Adrenal gland (tissue), 12 donors: Measurements from ENCODE around the gene NEU3. TPM values are rescaled to one million over a fixed set of nuclear protein-coding genes. Genes with fewer than 3 reads are reported as not detected.
"Not testable (repeated sequence)": the region's sequence is repeated elsewhere in the genome, so short reads cannot be mapped to it uniquely, and the experiment has no call there.

ENCODE experiments used
- DNase-seq, 7 donors: peaks; one replicate each; pipeline ENCODE4 v3.0.0-alpha.2; 2019 to 2020
- H3K27ac ChIP-seq, 5 donors: fragments of 200-600 bp; sonication (generic) in 4 of 5; 1 replicate in 3 of 5; 2 replicates in 2 of 5; pipeline versions ENCODE4 v1.5.1 to v1.8.0; 2016 to 2020; ENCODE audit warnings: mild to moderate bottlenecking in 1 of 5
- H3K27me3 ChIP-seq: fragments of 200-600 bp; 2 replicates; pipeline ENCODE4 v1.8.0; 2021
- H3K36me3 ChIP-seq, 2 donors: fragments of 200-600 bp; replicated peaks in 1 of 2; 1 replicate in 1 of 2; 2 replicates in 1 of 2; pipeline versions ENCODE4 v1.5.1 to v1.8.0; 2018 to 2022
- H3K4me1 ChIP-seq, 2 donors: fragments of 200-600 bp; replicated peaks in 1 of 2; 1 replicate in 1 of 2; 2 replicates in 1 of 2; pipeline versions ENCODE4 v1.5.1 to v1.8.0; 2018 to 2021
- H3K4me3 ChIP-seq, 4 donors: fragments of 200-600 bp; sonication (generic) in 3 of 4; one replicate each; pipeline ENCODE4 v1.5.1; 2016 to 2018
- H3K9me3 ChIP-seq, 3 donors: fragments of 200-600 bp; sonication (generic) in 1 of 3; replicated peaks in 1 of 3; 1 replicate in 2 of 3; 2 replicates in 1 of 3; pipeline versions ENCODE4 v1.5.1 to v1.8.0; 2016 to 2021
- CTCF ChIP-seq, 6 experiments: fragments of 450-650 bp in 4 of 6; fragments of 200-600 bp in 2 of 6; sonication (generic) in 1 of 6; IDR thresholded peaks; 1 replicate in 5 of 6; 2 replicates in 1 of 6; pipeline versions ENCODE4 v1.5.1 to v1.8.0; 2016 to 2021; ENCODE audit warnings: antibody characterized with exemption in 6 of 6, mild to moderate bottlenecking in 2 of 6, moderate library complexity in 1 of 6
- POLR2A ChIP-seq, 2 donors: fragments of 450-650 bp; IDR thresholded peaks; one replicate each; pipeline ENCODE4 v1.6.1; 2017; ENCODE audit warnings: antibody characterized with exemption in 2 of 2, mild to moderate bottlenecking in 2 of 2, moderate library complexity in 1 of 2
- WGBS, 4 donors: extraction: QIAGEN DNeasy Blood & Tissue Kit in 2 of 4; methylation state at CpG; one replicate each; pipeline versions ENCODE4 v1.1.5 to v1.1.7; 2013 to 2017; 5-methylcytosine and 5-hydroxymethylcytosine counted together
- intact Hi-C, 2 donors: fragments of 100-400 bp; cut with DNase I; formaldehyde crosslinking; loops; one replicate each; pipeline versions ENCODE4 v1.14.1 to v1.15.0; 2022 to 2023
- polyA plus RNA-seq, 3 donors: library from polyadenylated mRNA; stranded (reverse); fragments of 200-250 nt in 2 of 3; fragments of 350-450 nt in 1 of 3; fragmentation: Illumina TruSeq in 1 of 3; extraction: RNeasy Lipid Tissue Mini Kit (QIAGEN cat#74804) in 1 of 3; gene quantifications; one replicate each; pipeline ENCODE4 v1.2.3, GENCODE V29; 2013 to 2014
- total RNA-seq, 9 donors: library from RNA; depleted of rRNA in 4 of 9; stranded (reverse); fragments of >200 nt in 4 of 9; fragments of 120-200 nt in 1 of 9; fragmentation: NEBNext Ultra II Directional in 1 of 9; extraction: Animal tissue kit (Norgen Biotek cat#: 25700) in 1 of 9; gene quantifications; one replicate each; pipeline versions ENCODE4 v1.1.0 to v1.2.4, GENCODE V29; 2013 to 2023
- donor health status: healthy with polysubstance abuse.
- donor health status: Bipolar disorder and iron deficiency.
- donor health status: DM: yes; HTN: yes; CAD: no.
- donor health status: DM: no; HTN: no; CAD: no.
- donor health status: DM: no; HTN: no; CAD: no.
- donor health status: DM: yes; HTN: yes; CAD: no.

NEU3 gene
- total and polyA plus RNA-seq, 12 donors: 8.3 to 34.9 (median 19.7) TPM

GRCh38 chr11:74956397-74957015, 32.2 kb upstream of the NEU3 start:
- DNase-seq: no peak
- WGBS, 4 donors: 64 to 78% (median 72%) methylated on average over 4 of the region's 4 CpGs
- H3K4me1 ChIP-seq: peaks cover 3 to 69% of the 10 kb centered on the region in 2 donors
- H3K27ac ChIP-seq: no peak overlapping the region
- H3K4me3 ChIP-seq: no peak overlapping the region
- H3K27me3 ChIP-seq: no peaks in the 10 kb centered on the region
- no peaks in the 10 kb centered on the region for H3K36me3 ChIP-seq
- H3K9me3 ChIP-seq: no peaks in the 10 kb centered on the region
- no peak for TF ChIP-seq CTCF (IDR thresholded peaks at IDR 0.05)
- TF ChIP-seq POLR2A (IDR thresholded peaks at IDR 0.05): no peak
- intact Hi-C loops: no loop called here

- H3K27me3 ChIP-seq: no peaks in the 10 kb centered on the region
- peaks cover 3 to 71% of the 10 kb centered on the region in 2 donors for H3K4me1 ChIP-seq
- intact Hi-C loops: no loop called here
- no peak overlapping the region for H3K4me3 ChIP-seq
- no peaks in the 10 kb centered on the region for H3K9me3 ChIP-seq
- no peaks in the 10 kb centered on the region for H3K36me3 ChIP-seq
- no peak for DNase-seq
- WGBS, 4 donors: 86 to 98% (median 94%) methylated on average over 1 of the region's 1 CpG
- no peak for TF ChIP-seq CTCF (IDR thresholded peaks at IDR 0.05)
- no peak for TF ChIP-seq POLR2A (IDR thresholded peaks at IDR 0.05)
- no peak overlapping the region for H3K27ac ChIP-seq
Observed at GRCh38 chr11:74957937-74958629, 30.6 kb upstream of the NEU3 start.

GRCh38 chr11:74960128-74960527, 28.6 kb upstream of the NEU3 start:
- 93 to 98% (median 95%) methylated on average over 6 of the region's 6 CpGs for WGBS, 4 donors
- H3K27ac ChIP-seq, H3K4me3 ChIP-seq, H3K27me3 ChIP-seq, intact Hi-C loops, DNase-seq, H3K36me3 ChIP-seq, H3K9me3 ChIP-seq: not testable (repeated sequence)
- peaks cover 0 to 70% of the 10 kb centered on the region in 2 donors for H3K4me1 ChIP-seq

- WGBS, 4 donors: 68 to 80% (median 74%) methylated on average over 5 of the region's 5 CpGs
- no peak for TF ChIP-seq POLR2A (IDR thresholded peaks at IDR 0.05)
- TF ChIP-seq CTCF (IDR thresholded peaks at IDR 0.05): no peak
- Histone ChIP-seq H3K27me3 (no peaks in the 10 kb centered on the region), H3K4me1 (peaks cover 0 to 23% of the 10 kb centered on the region in 2 donors), H3K36me3 (peaks cover 0 to 11% of the 10 kb centered on the region in 2 donors), H3K27ac (peak overlapping the region in 1 of 5 donors; percentile 10), H3K4me3 (no peak overlapping the region), H3K9me3 (no peaks in the 10 kb centered on the region)
- DNase-seq: peak in 1 of 7 donors; percentile 34
- intact Hi-C loops: no loop called here
Observed at GRCh38 chr11:74966651-74967050, 22.1 kb upstream of the NEU3 start.
